Measurements from ENCODE around the gene NVL.

DNA sequence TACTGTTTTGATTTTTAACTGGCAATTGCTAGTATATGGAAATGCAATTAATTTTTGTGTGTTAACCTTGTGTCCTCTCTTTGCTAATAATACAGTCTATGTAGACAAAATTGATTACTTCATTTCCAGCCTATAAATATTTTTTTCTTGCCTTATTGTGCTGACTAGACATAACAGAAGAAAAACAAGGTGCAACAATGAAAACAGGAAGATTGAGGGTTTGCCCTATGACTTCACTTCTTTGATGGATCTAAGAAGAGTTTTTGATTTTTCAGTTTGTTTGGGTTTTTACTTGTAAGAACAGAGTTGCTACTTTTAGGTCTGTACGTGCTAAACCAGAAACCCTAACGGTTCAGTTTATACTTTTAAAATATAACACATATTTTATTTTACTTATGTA lies 18.2 kb upstream of the NVL start:
- no peak for TF ChIP-seq POLR2A (IDR thresholded peaks at IDR 0.05)
- TF ChIP-seq, protein P1, sequence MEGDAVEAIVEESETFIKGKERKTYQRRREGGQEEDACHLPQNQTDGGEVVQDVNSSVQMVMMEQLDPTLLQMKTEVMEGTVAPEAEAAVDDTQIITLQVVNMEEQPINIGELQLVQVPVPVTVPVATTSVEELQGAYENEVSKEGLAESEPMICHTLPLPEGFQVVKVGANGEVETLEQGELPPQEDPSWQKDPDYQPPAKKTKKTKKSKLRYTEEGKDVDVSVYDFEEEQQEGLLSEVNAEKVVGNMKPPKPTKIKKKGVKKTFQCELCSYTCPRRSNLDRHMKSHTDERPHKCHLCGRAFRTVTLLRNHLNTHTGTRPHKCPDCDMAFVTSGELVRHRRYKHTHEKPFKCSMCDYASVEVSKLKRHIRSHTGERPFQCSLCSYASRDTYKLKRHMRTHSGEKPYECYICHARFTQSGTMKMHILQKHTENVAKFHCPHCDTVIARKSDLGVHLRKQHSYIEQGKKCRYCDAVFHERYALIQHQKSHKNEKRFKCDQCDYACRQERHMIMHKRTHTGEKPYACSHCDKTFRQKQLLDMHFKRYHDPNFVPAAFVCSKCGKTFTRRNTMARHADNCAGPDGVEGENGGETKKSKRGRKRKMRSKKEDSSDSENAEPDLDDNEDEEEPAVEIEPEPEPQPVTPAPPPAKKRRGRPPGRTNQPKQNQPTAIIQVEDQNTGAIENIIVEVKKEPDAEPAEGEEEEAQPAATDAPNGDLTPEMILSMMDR (IDR thresholded peaks at IDR 0.05), result no peak

Data from testis (tissue), 2 donors.